ENCODE measurements around the gene FOXP1. TPM values are rescaled to one million over a fixed set of nuclear protein-coding genes. Genes with fewer than 3 reads are reported as not detected.
"Not testable (repeated sequence)": the region's sequence is repeated elsewhere in the genome, so short reads cannot be mapped to it uniquely, and the experiment has no call there.

FOXP1 gene
- total RNA-seq, 1 donor from 2014 or later: 26.1 TPM

DNA sequence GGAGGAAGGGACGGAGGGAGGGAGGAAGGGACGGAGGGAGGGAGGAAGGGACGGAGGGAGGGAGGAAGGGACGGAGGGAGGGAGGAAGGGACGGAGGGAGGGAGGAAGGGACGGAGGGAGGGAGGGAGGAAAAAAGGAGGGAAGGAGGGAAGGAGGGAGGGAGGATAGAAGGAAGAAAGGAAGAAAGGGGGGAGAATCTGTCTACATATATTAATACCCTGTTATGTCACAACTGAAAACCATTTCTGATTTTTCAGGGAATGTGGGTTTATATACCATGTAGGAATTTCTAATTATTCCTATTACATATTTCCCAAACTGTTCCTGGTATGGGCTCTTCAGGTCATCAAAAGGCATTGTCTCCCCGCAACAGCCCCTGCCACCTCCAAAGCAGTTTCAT, 147.7 kb downstream of the FOXP1 start:
- not testable (repeated sequence) for DNase-seq (ENCODE audit: low spot score); ATAC-seq

DNA sequence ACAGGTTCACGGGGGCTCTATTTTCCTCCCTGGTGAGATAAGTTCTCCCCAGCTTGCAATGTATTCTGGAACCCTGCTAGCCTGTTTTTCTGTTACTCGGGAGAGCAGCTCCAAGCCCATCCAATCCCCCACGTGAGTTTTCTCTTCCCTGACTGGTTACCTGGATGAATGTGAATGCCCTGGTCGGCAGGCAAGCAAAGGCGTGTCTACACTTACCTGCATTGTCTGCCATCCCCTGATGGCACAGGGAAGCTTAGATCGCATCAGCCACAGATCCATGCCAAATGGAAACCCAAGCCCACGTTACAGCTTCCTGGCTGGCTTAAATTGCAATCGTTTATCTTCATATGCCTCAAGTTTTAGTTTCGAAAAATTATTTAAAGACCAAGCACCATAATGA, 149.9 kb downstream of the FOXP1 start:
- DNase-seq (ENCODE audit: low spot score) (no peak), ATAC-seq (no peak)

DNA sequence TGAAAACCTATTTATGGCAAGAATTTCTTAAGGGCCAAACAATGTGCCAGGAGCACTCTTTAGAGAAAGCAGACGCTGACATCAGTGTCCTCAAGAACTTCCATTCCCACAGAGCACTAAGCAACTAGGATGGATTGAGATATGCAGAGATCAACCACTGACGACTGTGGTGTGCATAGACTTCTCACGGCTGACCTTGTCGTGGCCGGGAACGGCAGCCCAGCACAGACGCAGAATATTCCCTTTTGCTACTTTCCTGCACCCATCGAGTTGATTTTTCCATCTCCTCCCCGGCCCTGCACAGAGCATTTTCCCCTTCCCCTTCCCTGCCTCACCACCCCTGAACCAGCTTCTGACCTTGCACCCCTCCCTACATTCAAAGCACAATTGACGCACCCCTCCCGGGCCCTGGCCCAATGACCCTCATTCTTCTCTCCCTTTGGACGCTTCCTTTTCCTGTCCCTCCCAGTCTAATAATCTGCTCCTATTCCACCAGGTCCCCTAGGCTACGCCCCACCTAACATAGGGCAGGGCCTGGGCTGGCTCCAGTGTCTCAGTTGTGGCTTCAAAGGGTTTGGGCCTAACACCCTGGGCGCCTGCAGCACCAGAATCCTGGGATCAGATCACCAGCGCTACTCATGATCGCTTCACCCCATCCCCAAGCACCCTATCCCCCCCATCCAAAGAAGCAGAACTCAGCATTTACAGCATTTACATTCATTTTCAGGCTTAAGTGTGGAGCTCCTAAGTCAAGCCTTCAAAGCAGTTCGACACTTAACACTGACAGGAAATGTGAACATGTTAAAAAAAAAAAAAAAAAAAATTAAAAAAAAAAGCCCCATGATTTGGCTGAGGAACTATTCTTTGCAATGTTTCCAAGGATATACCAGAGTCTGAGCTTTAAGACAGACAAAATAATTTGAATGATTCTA, 151.2 kb downstream of the FOXP1 start:
- DNase-seq (ENCODE audit: low spot score) (no peak), ATAC-seq (peak; percentile 21)

DNA sequence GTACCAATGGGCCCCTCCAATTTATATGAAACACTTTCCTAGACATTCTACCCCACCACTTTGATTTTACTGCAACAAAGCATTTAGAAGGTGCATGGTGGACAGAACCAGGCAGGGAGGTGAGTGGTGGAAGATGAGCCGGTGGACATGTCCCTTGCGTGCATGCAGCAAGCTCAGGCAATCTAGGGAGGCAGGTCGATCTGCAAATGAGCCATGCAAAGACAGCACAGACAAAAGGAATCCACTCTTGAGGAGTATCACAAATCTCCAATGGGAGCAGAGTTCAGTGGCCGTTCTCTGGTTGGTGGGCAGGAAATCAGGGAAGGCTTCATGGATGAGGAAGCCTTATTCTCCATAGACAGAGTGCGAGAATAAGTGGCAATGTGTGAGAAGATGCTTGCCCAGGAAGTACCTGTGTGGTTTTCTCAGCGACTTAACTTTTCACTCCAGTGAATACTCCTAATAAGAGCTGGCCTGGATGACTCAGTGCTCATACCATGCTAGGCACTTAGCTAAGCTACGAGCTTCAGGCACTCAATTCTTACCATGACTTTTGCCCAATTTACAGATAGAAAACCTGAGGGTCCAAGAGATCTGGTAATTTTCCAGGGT, 152.5 kb downstream of the FOXP1 start:
- ATAC-seq: no peak

DNA sequence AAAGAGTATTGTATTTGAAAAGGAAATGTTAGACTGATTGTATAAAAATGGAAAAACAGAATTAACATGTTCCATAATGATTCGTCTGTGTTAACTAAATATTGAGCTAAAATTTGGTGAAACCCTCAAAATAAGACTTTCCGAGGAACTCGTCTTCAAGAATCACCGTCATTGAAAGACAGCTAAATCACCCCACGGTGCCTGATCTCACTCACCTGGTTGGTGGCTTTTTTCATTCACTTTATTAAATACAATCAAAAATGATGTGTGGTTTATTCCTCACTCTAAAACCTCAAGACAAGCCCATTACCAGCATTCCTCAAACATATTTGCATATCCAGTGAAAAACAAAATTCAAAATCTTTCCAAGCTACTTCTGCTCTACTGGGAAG, 153.9 kb downstream of the FOXP1 start:
- DNase-seq (ENCODE audit: low spot score) (no peak), ATAC-seq (no peak)

More for the DNA sequence above, 152.5 kb downstream of the FOXP1 start:
- no peak for DNase-seq (ENCODE audit: low spot score)

DNA sequence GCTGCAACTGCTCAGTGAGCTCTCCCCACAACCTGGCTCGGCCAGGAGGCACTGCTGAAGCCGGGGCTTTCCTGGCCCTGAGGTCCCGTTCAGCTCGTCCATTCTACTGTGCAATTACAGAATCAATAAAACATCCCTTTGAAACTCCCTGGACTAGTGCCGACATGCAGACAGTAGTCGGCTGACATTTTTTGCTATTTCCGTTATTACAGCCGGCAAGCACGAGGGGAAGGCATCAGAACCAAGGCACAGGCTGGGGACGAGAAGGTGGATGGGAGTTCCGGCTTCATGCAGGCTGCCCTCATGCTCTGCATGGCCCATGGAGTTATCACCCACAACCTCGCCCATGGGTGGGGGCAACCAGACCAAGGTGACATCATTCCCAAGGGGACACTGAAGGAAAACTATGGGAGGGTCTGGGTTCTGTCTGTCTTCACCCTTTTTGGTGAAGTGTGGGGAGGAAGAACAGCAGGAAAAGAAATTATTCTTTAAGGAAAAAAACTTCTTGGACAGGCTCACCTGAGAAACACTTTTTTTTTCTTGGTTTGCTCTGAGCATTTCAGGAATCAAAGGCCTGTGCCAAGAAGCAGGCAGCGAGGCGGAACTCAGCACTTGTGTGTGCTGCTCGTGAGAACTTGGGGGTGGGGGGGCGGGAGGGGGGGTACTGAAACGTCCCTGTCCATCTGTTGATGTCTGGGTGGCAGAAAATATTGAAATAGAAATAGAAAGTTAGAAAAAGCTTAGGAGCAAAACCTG, 154.5 kb downstream of the FOXP1 start:
- peak; percentile 64 for DNase-seq (ENCODE audit: low spot score)

DNA sequence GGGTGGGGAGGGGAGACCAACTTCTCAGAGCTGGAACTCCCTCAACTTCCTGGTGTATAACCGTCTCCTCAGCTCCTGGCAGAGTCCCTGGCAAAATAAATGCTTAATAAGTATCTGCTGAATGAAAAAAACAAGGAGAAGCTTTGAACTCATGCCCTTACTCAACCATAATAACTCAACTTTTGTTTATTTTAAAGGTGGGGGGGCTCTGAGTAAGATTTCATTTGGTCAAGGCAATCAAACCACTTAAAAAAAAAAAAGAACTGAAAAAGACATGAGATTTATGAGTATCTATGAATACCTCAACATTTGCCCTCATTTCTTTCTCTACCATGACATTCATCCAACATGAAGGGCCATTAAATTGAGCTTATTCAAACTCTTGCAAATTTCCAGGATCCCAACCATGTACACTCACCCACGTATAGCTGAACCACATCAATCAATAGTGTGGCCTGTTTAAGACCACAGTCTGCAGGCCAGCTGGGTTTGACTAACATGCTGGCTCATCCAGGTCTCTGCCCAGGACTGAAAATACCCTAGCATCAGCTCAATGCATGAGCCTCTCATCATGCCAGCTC, 157.9 kb downstream of the FOXP1 start:
- ATAC-seq (no peak), DNase-seq (ENCODE audit: low spot score) (no peak)

More for the DNA sequence above, 154.5 kb downstream of the FOXP1 start:
- peak; percentile 95 for ATAC-seq

DNA sequence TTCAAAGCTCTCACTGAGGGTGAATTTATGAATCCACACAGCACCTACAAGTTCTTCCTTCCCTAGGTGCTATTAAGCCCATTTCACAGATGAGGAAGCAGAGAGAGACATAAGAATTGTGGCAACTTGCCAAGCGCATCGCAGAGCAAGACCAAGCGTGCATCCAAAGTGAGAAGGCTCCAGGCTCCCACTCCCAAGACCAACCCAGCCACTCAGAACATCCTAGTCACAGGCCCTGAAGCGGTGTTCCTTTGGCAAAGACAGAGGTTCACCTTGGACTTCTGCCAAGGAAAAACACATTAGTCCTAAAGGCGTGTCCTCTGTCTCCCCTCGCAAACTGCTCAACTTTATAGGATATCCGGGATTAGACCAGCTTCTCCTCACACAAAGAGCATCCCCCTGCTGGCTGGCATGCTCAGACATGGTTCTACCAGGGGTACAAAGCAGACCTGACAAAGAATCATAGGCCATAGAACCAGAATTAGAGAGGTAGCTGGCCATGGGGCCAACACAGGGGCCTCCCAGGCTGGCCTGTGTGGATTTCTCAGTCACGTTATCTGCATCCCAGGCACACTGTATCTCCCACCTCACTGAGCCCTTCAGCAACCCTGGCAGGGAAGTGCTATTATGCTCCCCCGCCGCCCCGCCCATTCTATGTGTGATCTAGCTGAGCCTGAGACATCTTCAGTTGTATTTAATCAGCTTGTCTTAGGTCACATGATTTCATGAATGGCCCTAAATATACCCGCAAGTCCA, 160.2 kb downstream of the FOXP1 start:
- DNase-seq (ENCODE audit: low spot score): no peak
- ATAC-seq: peak; percentile 33

DNA sequence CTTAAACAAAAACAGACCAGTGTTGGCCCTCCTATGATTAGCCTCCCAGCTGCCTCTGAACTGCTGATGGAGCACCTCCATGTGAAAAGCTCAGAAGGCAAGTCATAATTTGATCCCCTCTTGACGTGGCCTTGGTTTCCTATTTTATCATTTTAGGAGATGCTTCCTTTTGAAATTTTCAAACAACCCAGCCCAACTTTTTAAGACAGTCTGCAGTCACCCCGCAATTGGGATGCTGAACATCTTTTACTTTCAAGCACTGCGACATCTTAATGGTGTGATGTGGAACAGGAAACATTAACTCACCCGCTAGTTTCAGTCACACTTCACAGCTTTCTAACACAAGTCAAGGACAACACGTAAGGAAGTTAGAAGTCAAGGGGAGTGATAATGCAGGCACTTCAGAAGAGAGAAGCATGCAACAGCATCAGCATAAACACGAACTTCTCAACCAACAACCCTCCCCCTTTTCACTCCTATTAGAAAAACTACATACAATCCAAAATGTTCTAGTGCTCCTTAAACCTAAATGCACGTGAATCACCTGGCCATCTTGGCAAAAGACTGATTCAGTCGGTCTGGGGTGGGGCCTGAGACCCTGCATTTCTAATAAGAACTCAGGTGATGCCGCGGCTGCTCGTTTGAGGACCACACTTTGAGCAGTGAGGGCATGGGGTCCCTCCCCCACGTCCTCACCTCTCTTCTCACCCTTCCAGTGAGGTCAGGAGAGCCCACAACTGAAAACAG, 161.5 kb downstream of the FOXP1 start:
- DNase-seq (ENCODE audit: low spot score): no peak

DNA sequence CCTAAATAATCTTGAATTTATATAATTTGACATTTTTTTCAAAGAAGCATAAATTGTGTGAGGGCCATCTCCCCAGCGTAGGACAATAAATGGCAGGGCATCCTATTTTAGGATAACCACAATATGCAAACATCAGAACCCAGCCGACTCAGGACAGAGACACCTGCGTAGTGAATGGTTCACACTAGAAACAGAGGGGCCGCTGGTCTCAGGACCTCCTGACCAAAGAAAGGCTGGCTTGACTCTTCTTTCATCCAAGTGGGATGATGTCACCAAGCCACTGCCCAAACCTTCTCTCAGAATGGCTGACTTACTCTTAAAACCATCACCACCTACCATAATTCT, 162.1 kb downstream of the FOXP1 start:
- ATAC-seq (no peak), DNase-seq (ENCODE audit: low spot score) (no peak)

More for the DNA sequence above, 161.5 kb downstream of the FOXP1 start:
- ATAC-seq: no peak

DNA sequence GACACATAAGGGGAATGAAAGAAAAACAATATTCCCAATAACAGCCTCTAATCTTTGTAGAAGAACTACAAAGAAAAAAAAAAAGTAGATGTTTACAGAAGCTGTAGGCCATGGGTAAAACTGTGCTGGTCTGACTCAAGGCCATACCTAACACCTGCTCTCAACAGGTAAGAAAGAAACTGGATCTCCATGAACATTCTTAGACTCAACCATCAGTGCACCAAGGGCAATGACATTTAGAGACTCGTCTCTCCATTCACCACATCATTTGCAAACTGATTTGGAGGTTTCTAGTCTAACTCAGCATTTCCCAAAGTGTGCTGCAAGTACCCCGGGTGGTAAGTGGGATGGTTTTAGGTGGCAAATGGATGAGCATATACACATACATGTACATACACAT, 164.2 kb downstream of the FOXP1 start:
- no peak for ATAC-seq
- no peak for DNase-seq (ENCODE audit: low spot score)

DNA sequence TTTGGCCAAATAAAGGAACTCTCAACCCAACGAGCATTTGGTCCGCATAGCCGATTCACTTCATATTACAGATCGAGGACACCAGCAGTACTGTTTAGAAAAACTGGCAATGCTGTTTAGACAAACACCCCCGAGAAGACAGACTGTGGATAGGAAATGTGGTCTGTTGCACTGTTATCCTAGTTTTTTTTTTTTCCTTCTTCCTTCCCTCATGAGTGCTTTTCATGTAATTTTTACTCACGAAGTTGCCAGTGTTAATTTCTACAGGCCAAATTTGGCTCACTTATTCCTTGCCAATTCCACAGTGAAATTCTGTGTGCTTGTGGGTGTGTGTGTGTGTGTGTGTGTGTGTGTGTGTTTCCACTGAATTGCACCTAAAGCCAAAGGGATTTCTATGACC, 165.7 kb downstream of the FOXP1 start:
- ATAC-seq (no peak), DNase-seq (ENCODE audit: low spot score) (no peak)

DNA sequence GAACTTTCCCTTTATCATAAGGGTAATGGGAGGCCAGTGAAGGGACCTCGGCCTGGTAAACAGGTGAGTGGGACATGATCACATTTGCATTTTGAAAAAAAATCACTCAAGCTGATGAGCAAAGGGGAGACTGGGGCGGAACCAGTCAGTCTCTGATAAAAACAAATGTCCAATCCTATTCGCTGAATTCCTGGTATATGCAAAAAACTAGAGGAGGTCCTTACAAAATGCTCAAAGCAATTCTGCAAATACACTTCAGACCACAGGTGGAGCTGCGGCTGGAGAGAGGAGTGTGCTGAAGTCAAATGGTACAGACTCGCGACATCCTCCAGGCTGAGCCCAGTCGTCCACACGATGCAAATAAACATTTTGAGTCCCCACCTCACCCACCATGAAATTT, 166.7 kb downstream of the FOXP1 start:
- peak; percentile 48 for ATAC-seq
- DNase-seq (ENCODE audit: low spot score): no peak

DNA sequence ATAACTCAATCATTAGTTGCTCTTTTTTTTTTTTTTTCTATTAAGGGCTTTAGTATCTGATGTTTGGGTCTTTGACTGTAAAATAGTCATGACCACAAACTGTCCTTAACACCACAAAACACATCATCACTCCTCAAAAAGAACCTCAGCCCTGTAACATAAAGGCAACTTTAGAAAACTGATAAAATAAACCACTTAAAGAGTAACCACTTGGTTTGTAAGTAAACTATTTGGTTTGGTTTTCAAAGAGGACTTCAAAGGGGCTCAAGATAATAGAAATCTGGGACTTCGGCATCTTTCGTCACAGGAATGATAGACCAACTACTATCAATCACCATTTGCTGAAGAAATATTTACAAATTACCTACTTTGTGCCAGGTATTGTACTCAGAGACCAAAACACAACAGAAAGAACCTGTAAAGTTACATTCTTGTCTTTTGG, 167.8 kb downstream of the FOXP1 start:
- ATAC-seq (no peak), DNase-seq (ENCODE audit: low spot score) (no peak)

DNA sequence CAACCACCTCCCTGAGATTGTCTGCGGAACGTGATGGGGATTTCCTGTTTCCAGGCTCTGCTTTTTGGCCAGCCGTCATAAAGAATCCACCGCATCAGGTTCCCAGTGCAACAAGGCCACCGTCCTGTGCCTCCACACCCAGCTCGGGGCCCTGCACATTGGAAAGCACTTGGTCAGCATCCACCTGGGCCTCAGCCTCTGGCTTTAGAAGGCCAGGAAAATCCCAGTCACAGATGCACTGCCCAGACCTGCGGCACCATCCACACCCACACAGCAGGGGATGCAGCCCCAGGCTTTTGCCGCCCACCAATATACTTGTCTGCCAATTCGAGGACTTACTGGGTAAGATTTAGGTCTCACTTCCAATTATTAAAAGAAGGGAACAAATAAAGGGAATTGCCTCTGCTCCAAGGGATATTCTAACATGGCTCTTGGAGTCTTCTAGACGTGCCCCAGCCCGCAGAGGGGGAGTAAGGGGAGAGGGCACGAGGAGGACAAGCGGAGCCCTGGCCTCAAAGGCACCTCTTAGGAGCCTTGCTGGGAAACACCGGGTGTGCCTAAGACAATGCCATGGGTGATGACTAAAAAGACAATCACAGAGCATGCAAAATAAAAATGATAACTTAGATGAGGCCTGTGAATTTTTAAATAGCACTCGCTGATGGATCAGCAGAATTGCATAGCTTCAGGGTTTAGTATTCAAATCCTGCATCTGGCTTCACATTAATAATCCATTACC, 169.2 kb downstream of the FOXP1 start:
- no peak for DNase-seq (ENCODE audit: low spot score)
- no peak for ATAC-seq

DNA sequence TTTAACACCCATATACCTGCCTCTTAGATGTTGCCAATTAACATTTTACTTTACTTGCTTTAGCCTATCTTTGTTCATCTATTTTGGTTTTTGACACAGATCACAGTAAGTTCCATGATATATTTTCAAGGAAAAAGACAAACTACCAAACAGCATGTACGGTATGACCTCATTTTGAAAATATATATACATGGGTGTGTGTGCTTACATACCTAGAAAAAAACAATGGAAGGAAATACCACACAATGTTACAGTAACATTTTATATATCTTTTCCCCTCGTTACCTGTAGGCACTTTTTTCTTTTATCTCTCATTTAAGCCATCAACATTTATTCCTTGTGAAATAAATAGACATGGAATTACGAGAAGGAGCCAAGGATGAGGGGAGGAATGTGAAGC, 170.0 kb downstream of the FOXP1 start:
- ATAC-seq: no peak
- no peak for DNase-seq (ENCODE audit: low spot score)

DNA sequence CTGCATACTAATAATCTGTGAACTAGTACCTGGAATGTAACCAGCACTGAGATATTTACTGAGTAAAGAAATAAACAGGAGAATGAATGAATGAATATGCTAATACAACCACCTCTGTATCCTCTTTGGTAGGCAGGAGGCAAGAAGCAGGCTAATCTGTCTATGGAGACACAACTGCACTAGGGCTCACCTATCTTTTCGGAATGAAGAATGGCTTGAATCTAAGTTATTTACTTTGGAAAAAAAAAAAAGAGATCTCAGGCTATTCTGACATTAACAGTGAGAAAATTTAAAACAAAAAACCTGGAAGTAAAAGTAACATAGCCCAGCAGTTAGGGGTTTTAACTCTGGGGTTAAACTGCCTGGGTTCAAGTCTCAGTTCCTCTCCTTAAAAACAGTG, 174.2 kb downstream of the FOXP1 start:
- DNase-seq (ENCODE audit: low spot score) (no peak), ATAC-seq (no peak)

DNA sequence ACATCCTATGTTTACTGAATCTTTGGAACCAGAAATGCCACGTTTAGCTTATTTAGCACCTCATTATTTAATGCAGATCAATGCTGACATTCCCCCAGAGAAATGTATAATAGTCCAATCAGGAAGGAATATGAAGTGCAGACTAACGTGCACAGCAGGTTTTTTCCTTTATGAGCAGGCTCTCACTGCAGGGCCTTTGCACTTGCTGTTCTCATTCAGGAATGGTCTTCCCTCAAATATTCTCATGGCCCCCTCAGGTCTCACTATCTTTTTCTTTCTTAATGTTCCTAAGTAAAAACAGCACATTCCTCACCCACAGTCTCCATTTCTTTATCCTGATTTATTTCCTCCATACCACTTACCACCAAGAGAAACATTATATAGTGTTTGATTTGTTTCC, 174.6 kb downstream of the FOXP1 start:
- DNase-seq (ENCODE audit: low spot score): no peak
- ATAC-seq: no peak

DNA sequence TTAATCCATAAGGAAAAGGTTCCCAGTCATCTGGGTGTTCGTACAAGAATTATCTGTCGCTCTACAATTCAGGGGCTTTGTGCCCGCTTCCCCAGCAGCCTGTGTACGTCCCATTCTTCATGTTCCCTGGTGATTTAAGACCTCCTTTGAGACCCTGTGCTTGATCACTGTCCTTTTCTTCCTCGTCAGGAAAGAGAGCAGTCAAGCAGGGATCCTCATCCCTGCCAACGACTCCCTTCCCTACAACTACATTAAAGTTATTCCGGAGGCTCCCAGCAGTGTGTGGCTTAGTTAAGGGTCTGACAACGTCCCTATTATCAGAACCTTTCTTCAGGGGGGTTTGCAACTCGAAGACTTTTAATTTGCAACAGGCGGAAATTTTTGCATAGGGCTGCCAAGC, 175.7 kb downstream of the FOXP1 start:
- no peak for ATAC-seq
- DNase-seq (ENCODE audit: low spot score): no peak
